GM19395 (cell line): ENCODE results near the gene KCNJ5.
"Not testable (repeated sequence)": the region's sequence is repeated elsewhere in the genome, so short reads cannot be mapped to it uniquely, and the experiment has no call there.

ENCODE experiments used
- ATAC-seq: cut with Tn5 transposase; IDR thresholded peaks from one replicate; pipeline ENCODE4 v1.9.1; 2021; ENCODE audit warnings: mild to moderate bottlenecking, moderate library complexity; ENCODE audit not compliant: unreplicated experiment

KCNJ5 gene

DNA sequence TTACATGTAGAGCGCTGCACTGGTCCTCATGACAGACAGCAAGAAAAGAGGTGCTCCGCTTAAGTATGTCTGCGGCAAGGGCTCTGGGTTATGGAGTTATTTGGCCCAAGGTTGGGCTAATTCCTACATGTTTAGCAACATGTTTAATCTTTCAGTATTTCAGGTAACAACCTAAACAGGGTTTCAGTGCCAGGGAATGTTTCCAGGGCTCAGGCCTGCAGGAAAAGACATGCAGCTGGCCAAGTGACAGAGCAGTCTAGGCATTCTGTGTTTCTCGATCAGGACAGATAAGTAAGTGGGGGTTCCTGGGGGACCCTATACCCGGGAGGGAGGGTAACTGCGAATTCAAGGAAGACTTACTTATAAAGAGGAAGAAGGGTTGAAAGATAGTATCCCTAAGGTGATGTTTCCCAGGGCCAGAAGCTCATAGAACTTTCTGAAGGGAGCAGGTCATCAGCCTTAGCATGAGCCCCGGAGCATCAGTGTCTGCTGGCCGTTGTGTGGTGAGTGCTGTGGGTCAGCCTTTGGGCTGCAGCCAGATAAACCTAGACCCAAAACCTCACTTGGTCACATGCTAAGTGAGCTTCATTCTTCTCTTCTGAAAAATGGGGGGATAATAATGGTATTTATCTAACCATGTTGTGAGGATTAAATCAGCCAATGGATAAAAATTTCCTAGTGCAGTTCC lies 18.4 kb downstream of the KCNJ5 start:
- ATAC-seq, result no peak

DNA sequence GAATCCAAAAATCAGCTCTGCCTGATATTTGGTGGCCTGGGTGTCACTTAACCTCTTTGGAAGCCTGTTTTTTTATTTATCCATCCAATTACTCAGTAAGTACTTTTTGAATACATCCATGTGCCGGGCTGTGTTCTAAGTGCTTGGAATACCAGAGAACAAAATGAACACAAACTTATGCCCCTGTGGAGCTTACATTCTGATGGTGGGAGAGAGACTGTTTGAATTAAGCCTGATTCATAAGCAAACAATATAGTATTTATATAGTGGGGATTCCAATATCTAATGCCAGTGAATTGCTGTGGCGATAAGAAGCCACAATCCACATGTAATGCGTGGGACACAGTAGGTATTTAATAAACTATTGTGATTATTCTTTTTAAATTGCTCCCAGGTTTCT lies 19.4 kb downstream of the KCNJ5 start:
- ATAC-seq, result no peak

DNA sequence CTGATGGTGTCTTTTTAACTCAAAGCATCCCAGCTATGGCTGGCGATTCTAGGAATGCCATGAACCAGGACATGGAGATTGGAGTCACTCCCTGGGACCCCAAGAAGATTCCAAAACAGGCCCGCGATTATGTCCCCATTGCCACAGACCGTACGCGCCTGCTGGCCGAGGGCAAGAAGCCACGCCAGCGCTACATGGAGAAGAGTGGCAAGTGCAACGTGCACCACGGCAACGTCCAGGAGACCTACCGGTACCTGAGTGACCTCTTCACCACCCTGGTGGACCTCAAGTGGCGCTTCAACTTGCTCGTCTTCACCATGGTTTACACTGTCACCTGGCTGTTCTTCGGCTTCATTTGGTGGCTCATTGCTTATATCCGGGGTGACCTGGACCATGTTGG lies 20.1 kb downstream of the KCNJ5 start:
- no peak for ATAC-seq

DNA sequence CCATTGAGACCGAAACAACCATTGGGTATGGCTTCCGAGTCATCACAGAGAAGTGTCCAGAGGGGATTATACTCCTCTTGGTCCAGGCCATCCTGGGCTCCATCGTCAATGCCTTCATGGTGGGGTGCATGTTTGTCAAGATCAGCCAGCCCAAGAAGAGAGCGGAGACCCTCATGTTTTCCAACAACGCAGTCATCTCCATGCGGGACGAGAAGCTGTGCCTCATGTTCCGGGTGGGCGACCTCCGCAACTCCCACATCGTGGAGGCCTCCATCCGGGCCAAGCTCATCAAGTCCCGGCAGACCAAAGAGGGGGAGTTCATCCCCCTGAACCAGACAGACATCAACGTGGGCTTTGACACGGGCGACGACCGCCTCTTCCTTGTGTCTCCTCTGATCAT lies 20.5 kb downstream of the KCNJ5 start:
- ATAC-seq, result no peak

DNA sequence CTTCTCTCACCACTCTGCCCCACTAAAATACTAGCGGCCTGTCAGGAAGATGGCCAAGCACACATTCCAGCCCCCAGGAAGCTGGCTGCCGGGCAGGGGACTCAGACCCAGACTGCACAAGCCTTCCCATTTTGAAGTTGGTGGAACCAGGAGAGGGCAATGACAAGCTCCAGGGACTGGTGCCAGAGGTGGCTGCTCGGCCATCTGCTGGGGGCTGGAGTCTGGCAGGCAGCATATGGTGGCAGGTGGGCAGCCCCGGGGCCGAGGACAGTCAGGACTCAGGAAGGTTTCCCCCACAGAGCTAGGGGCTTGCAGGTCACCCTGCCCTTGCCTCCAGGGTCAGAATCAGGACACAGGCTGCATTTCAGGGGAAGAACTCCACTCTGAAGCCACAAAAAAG lies 22.6 kb downstream of the KCNJ5 start:
- ATAC-seq, result no peak

DNA sequence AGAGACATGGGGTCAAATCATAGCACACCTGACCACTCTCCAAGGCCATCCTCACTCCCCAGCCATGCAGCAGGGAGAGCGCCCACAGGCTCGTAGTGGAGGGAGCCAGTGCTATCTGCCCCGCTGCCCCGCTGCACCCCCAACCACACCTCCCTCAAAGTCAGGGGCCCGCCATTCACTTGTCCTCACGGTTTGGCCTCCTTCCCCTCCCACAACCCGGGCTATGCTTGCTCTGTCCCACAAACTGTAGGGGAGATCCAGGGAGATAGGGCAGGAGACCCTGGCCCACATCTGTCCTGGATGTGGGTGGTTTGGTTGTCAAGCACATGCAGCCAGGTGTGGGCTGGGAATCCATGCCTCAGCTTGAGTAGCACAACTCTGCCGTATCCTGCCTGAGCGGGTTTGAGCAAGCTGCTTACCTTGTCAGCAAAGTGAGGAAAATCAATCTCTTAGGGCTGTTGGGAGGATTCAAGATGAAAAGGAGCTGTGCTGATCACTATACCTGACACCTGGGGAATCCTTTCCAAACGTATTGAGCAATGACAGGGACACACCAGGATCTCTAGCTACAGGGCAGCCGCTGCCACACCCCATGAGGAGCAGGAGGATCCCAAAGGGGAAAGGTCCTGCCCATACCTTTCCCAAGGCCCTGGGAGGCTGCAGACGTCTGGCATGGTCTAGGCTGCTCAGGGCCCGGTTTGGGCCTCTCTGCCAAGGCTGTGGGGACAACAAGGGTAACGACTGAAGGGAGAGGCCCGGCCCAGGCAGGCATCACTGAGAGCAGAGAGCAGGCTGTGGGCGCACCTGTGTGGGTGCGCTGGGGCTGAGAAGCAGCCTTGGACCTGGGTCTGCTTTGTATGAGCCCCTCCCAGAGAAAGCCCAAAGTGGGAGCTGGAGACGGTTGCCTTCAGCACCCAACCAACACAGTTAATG lies 23.3 kb downstream of the KCNJ5 start:
- ATAC-seq, result no peak

DNA sequence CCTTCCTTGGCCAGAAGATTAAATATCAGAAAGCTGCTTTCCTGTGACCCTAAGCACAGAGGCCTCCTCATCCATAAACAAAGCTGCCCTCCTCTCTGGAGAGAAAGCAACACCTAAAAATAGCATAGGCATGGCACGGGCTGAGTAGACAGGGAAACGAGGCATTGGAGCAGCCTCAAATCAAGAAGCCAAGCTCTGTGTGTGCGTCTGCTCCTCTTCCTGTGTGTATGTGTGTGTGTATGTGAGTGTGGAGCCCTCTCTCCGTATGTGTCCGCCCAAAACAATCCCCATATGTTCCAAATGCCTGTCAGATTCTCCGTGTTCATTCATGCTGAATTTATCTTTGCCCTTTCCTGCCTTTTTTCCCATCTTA lies 24.0 kb downstream of the KCNJ5 start:
- no peak for ATAC-seq

DNA sequence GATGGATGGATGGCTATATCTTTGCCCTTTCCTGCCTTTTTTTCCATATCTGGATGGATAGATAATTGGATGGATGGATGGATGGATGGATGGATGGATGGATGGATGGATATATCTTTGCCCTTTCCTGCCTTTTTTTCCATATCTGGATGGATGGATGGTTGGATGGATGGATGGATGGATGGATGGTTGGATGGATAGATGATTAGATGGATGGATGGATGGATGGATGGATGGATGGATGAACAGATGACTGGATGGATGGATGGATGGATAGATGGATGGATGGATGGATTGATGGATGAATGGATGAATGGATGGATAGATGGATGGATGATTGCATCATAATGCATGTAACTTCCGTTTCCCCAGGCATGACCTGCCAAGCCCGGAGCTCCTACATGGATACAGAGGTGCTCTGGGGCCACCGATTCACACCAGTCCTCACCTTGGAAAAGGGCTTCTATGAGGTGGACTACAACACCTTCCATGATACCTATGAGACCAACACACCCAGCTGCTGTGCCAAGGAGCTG lies 24.9 kb downstream of the KCNJ5 start:
- no peak for ATAC-seq

DNA sequence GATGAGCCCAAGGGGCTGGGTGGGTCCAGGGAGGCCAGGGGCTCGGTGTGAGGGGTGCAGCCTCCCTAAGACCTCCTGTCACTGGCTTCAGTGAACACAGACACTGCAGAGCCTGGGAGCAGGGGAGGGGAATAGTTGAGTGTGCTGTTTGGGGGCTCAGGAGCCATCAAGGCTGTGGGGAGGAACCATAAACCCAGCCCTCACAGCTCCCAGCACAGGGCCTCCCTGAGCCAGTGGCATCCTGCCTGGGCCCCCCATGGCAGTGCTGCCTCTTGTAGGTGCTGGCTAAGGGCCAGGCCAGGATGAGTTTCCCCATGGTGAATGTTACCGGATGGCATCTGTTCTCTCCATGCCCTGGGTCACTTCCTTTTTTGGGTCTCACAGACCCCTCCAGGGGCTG lies 25.5 kb downstream of the KCNJ5 start:
- no peak for ATAC-seq

DNA sequence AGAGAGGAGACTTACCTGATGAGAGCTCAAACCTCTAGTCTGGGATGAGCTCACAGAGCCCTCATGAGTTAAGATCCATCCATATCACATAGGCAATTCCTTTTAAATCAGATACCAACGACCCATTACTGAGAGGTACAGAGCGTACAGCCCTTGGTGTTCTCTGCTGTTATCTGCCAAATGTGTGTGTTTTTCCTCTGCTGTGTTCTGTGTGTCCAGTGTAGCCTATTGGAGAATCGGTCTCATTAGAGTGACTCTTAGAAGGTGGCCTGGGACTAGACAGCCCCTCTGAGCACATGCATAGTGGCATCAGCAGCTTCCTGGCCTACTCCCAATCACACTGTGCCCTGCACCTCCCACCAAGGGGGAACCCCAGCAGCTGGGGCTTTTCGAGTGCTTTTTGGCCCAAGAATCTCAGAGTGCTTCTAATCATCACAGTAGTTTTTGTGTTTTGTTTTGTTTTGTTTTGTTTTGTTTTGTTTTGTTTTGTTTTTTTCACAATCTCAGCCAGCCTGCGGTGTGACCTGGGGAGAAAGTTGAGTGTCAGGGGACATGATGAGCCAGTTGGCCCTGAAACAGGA lies 26.1 kb downstream of the KCNJ5 start:
- no peak for ATAC-seq

DNA sequence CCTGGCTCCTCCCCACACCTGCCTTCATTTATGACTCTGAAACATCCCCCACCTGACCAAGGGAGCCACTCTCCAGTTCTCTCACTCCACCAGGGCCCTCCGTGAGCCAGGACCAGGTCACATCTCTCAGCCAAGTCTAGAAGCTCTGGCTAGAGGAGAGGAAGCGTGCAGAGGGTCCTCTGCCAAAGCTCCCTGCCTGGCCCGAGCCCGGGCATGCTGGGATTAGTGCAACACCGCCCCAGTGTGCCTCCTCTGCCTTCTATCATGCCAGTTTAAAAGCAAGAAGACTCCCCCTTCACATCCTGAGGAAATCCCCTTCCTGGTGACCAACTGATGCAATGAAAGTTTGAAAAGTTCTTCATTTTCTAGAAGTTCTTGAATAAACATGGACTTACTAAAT lies 28.1 kb downstream of the KCNJ5 start:
- ATAC-seq, result no peak

DNA sequence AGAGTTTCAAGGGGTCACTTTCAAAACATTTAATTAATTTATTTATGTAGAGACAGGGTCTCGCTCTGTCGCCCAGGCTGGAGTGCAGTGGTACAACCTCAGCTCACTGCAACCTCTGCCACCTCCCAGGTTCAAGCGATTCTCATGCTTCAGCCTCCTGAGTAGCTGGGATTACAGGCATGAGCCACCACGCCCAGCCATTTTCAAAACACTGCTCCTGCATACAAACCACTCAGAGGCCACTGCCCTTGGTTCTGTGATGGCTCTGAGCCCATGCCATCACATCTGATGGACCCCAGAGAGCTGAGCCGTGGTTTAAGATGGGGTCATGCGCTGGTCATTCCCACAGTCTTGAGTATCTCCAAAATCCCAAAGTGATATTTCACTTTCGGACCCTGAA lies 28.5 kb downstream of the KCNJ5 start:
- not testable (repeated sequence) for ATAC-seq

DNA sequence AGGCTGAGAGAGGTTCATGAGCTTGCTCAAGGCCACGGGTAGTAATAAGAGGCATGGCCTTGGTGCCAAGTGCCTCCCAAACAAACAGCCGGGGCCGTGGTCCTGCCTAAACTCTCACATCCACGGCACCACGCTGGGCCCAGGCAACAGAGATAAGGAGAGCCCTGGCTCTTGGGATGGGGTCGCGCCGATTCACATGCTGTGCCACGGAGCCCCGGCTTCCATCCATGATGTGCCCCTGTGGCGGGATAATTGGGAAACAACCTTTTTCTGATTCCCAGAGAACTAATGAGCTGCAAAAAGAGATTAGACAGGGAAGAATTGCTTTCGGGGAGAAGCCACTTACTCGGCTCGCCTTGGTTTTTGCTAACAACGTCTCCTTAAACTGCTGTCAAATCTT lies 29.5 kb downstream of the KCNJ5 start:
- no peak for ATAC-seq

DNA sequence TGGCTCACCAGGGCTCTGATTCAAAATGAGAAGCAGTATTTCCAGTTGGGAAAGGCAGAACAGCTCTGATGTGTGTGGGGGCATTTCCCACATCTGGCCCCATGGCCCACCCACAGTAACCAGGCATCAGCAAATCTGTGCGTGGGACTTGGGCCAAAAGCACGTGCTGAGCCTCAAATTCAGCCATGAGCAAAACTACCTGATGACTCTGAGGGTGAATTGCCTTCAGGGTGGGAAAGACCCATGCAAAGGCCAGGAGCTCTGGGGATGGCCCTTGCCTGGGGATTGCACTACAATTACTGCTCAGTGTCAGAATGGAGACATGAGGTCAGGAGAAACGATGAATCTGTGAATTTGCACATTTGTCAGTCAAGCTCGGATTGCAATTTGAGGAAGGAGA lies 30.6 kb downstream of the KCNJ5 start:
- no peak for ATAC-seq

DNA sequence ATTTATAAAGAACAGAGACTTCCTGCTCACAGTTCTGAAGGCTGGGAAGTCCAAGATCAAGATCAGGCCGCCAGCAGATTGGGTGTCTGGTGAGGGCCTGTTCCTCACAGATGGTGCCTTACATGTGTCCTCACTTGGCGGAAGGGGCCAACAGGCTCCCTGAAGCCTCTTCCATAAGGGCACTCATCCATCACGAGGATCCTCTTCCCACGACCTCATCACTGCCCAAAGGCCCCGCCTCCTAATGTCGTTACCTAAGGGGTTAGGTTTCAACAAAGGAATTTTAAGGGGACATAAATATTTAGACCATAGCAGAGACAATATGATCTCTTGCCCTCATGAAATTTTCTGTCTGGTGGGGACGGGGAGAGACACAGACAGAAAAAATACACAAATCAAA lies 32.9 kb downstream of the KCNJ5 start:
- no peak for ATAC-seq

DNA sequence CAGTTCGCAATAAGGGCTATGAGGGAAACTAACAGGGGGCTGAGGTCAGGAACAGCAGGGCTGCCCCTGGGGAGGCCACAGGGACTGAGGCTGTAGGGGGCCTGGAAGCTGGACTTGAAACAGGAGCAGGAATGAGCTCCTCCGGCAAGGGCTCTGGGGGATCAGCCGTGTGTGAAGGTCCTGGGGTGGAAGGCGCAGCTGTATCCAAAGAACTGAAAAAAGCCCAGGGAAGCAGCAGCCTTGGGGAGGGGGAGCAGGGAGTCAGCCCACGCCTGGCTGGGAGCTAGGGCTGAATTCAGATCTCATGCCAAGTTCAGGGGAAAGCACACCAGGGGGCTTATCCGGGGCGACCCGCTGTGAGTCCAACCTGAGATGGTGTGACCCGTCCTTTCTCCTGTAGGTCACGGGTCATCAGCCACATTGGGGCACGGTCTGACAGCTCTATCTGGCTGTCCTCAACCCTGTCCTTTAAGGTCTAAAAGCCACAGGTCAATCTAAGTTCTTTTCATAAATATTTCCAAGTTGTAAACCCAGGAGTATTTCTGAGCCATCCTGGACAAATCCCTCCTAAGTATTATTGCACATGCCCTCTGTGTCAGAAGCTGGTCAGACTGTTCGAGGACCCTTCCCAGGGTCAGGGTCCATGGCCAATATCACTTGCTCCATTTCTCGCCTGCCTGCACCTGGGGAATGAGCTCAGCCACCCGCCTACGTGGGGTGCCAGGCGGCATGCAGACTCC lies 33.5 kb downstream of the KCNJ5 start:
- no peak for ATAC-seq

DNA sequence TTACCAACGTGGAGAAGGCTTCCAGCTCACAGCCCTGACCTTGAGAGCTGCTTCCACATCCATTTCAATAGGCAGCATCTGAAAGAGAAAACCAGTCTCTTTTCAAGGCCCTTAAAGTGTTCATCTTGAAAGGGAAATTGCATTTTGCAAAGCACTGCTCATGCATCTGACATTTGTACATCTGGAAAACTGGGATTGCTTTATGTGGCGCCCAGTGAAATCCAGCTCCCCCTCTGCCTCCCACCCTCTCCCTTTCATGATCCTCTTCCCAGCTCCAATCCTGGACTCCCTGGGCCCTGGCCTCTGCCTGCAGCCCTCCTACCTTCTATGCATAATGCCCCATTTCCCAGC lies 34.1 kb downstream of the KCNJ5 start:
- no peak for ATAC-seq

DNA sequence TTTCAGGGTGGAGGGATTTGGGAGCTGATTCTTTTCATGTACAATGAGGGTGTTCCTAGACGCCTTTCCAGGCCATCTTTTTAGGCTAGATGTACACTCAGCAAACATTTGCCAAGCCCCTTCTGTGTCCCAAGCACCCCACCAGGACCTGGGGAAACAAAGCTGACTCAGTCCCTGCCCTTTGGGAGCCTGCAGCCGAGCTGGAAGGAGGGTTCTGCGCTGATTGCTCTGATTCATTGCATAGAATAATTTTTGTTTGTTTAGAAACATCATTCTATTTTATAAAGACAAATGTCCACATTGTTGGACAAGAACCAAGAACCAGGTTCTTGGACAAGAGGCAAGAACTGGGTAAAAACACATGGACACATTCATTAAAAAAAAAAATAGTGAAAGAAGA lies 34.8 kb downstream of the KCNJ5 start:
- ATAC-seq, result no peak

DNA sequence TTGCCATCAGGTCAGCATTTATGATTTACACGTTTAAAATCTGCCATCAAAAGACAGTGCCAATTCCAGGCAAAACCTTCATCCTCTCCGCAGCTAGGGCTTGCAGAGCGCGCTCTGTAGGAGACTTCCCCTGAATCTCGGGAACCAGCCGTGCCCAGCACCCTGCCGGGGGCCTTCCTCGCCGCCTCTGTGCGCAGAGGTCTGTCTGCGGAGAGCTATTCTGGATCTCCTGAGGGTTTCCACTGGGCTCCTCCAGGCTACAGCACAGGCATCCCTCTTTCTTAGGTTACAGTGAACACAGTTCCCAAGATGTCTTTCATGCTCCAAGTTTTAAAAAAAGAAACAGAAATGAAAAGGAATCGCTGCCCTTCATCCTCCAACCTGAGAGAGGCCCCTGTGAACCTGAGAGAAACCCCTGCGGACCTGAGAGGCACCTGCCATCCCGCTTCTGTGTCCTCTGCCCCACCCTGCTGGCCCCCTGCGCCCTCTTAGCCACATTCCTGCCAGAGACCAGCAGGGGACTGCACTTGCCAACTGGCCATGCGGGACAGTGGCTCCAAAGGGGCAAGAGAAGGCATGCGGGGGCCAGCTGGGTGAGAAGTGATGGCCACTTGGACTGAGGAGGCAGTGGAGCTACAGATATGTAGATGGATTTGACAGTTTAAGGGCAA lies 35.4 kb downstream of the KCNJ5 start:
- ATAC-seq, result no peak

DNA sequence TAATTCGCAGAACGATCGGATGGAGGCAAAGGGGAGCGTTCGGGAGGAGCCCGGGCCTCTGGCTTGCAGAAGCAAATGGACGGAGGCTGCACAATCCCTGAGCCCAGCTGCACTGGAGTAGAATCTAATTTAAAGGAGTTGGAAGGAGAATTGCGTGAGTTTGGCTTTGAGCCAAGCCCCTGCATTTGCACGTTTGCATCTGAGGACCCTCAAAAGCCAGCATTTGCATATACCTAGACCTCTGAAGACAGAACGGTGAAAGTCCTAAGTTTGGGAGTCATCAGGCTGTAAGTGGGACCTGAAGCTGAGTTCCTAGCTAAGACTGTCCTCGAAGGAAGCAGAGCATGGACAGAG lies 35.9 kb downstream of the KCNJ5 start:
- ATAC-seq, result no peak
